ENCODE measurements around the gene RCVRN. TPM values are rescaled to one million over a fixed set of nuclear protein-coding genes. Genes with fewer than 3 reads are reported as not detected.

The RCVRN gene
- total RNA-seq, 1 experiment from 2014 or later = not detected

- Mint-ChIP-seq H3K27ac (ENCODE audit: low read depth, unreplicated experiment) (no peak overlapping the region), H3K36me3 (ENCODE audit: insufficient read depth, unreplicated experiment) (no peaks in the 10 kb centered on the region), H3K4me1 (ENCODE audit: insufficient read depth, unreplicated experiment) (peaks cover 6% of the 10 kb centered on the region), H3K4me3 (ENCODE audit: unreplicated experiment) (no peak overlapping the region), H3K9me3 (ENCODE audit: unreplicated experiment) (no peaks in the 10 kb centered on the region), H3K27me3 (ENCODE audit: insufficient read depth, unreplicated experiment) (no peaks in the 10 kb centered on the region)
- ChIA-PET CTCF (interaction anchor here (0.6 to 9.3 kb wide), 16 partner anchors 9 to 1080 kb away, joined by 3 to 189 read pairs (median 4); partner anchors contain the start of genes CFAP52 and STX8), POLR2A (interaction anchor here (0.6 kb wide), 1 partner anchor 595 kb away, joined by 3 read pairs; no protein-coding TSS in a partner anchor)
- intact Hi-C loops (cut with micrococcal nuclease) = loop anchor here (10.0 kb wide), 1 partner anchor 399 kb away; no protein-coding TSS in a partner anchor
- no peak for DNase-seq (ENCODE audit: unreplicated experiment)
- no peak for TF ChIP-seq CTCF (IDR thresholded peaks at IDR 0.05; ENCODE audit: unreplicated experiment)
- no TSS peak for BruUV-seq (replicated peaks)
Measured at GRCh38 chr17:9926150-9926804, 21.2 kb upstream of the RCVRN start.

GRCh38 chr17:9925457-9925856, 20.4 kb upstream of the RCVRN start:
- H3K36me3 Mint-ChIP-seq (ENCODE audit: insufficient read depth, unreplicated experiment) = no peaks in the 10 kb centered on the region
- H3K4me1 Mint-ChIP-seq (ENCODE audit: insufficient read depth, unreplicated experiment) = peaks cover 6% of the 10 kb centered on the region
- no TSS peak for BruUV-seq (replicated peaks)
- H3K4me3 Mint-ChIP-seq (ENCODE audit: unreplicated experiment) = no peak overlapping the region
- H3K9me3 Mint-ChIP-seq (ENCODE audit: unreplicated experiment) = no peaks in the 10 kb centered on the region
- intact Hi-C loops (cut with micrococcal nuclease) = loop anchor here (10.0 kb wide), 1 partner anchor 399 kb away; no protein-coding TSS in a partner anchor
- no peak overlapping the region for H3K27ac Mint-ChIP-seq (ENCODE audit: low read depth, unreplicated experiment)
- CTCF ChIA-PET = interaction anchor here (0.6 to 9.3 kb wide), 19 partner anchors 8 to 1434 kb away, joined by 3 to 189 read pairs (median 3); no protein-coding TSS in a partner anchor
- no peaks in the 10 kb centered on the region for H3K27me3 Mint-ChIP-seq (ENCODE audit: insufficient read depth, unreplicated experiment)
- TF ChIP-seq CTCF (IDR thresholded peaks at IDR 0.05; ENCODE audit: unreplicated experiment) = no peak
- DNase-seq (ENCODE audit: unreplicated experiment) = no peak
- POLR2A ChIA-PET = no interaction called here

GRCh38 chr17:9924735-9925191, 19.7 kb upstream of the RCVRN start:
- peak; percentile 80 for TF ChIP-seq CTCF (IDR thresholded peaks at IDR 0.05; ENCODE audit: unreplicated experiment)
- POLR2A ChIA-PET = interaction anchor here (0.7 kb wide), 1 partner anchor 1217 kb away, joined by 3 read pairs; no protein-coding TSS in a partner anchor
- no peak overlapping the region for H3K4me3 Mint-ChIP-seq (ENCODE audit: unreplicated experiment)

More at GRCh38 chr17:9924735-9925191, 19.7 kb upstream of the RCVRN start:
- H3K27me3 Mint-ChIP-seq (ENCODE audit: insufficient read depth, unreplicated experiment) = no peaks in the 10 kb centered on the region
- H3K9me3 Mint-ChIP-seq (ENCODE audit: unreplicated experiment) = no peaks in the 10 kb centered on the region
- CTCF ChIA-PET = interaction anchor here (0.6 to 9.3 kb wide), 27 partner anchors 7 to 1434 kb away, joined by 3 to 189 read pairs (median 4); no protein-coding TSS in a partner anchor
- intact Hi-C loops (cut with micrococcal nuclease) = loop anchor here (1.0 to 10.0 kb wide), 3 partner anchors 400 to 694 kb away; no protein-coding TSS in a partner anchor
- peaks cover 6% of the 10 kb centered on the region for H3K4me1 Mint-ChIP-seq (ENCODE audit: insufficient read depth, unreplicated experiment)
- BruUV-seq (replicated peaks) = no TSS peak
- peak overlapping the region; percentile 22 for H3K27ac Mint-ChIP-seq (ENCODE audit: low read depth, unreplicated experiment)
- H3K36me3 Mint-ChIP-seq (ENCODE audit: insufficient read depth, unreplicated experiment) = no peaks in the 10 kb centered on the region
- peak; percentile 89 for DNase-seq (ENCODE audit: unreplicated experiment)
